GM12878 (cell line): ENCODE data around the gene C20orf173. TPM values are rescaled to one million over a fixed set of nuclear protein-coding genes. Genes with fewer than 3 reads are reported as not detected.

Experiments
- ATAC-seq: fragments of 200-7000 bp; cut with Tn5 transposase; 3 replicates; pipeline ENCODE4 v1.9.1; 2020; ENCODE audit warnings: mild to moderate bottlenecking, moderate library complexity
- BruUV-seq: library from RNA; stranded (reverse); fragments of 400-500 nt; replicated peaks from 2 replicates; lab custom pipeline; 2021; lab: Mats Ljungman, UMichigan
- CTCF ChIA-PET: fragments of 300-600 bp; sonication (Branson Sonifier 250); formaldehyde crosslinking; extraction: SDS; loops from one replicate; lab custom pipeline; 2021; ENCODE audit warnings: inconsistent platforms; lab: Yijun Ruan, JAX
- POLR2A ChIA-PET: fragments of 350-600 bp; formaldehyde crosslinking; extraction: SDS; loops from one replicate; lab custom pipeline; 2021; ENCODE audit warnings: inconsistent platforms; lab: Charles Lee
- RAD21 ChIA-PET: fragments of 300-600 bp; sonication (Branson Sonifier 250); formaldehyde crosslinking; loops from one replicate; lab custom pipeline; 2023; ENCODE audit warnings: antibody characterized with exemption; ENCODE audit not compliant: unreplicated experiment; lab: Charles Lee
- SMC1A ChIA-PET: fragments of 300-600 bp; sonication (Branson Sonifier 250); formaldehyde crosslinking; loops from one replicate; lab custom pipeline; 2023; ENCODE audit not compliant: unreplicated experiment, uncharacterized antibody; lab: Charles Lee
- DNase-seq: peaks from one replicate; pipeline ENCODE4 v3.0.0-alpha.2; 2011; ENCODE audit warnings: low read depth, low spot score
- FAIRE-seq: peaks from 3 replicates; lab custom pipeline; 2011; peaks lifted over from hg19 to GRCh38; lab: Jason Lieb, UNC
- H2AFZ ChIP-seq: 2 replicates; pipeline ENCODE4 v1.6.0; 2011; ENCODE audit warnings: low read depth, low read length, control low read depth; ENCODE audit not compliant: control insufficient read depth
- H3K27ac ChIP-seq: 2 replicates; pipeline ENCODE4 v1.5.1; 2011; ENCODE audit warnings: control low read depth; ENCODE audit not compliant: control insufficient read depth, insufficient read depth
- H3K27me3 ChIP-seq, 2 experiments: replicated peaks in 1 of 2; 2 replicates each; pipeline versions ENCODE4 v1.6.0 to v1.6.1; 2011; ENCODE audit warnings: low read length in 1 of 2; ENCODE audit not compliant: control insufficient read depth in 2 of 2, insufficient read depth in 2 of 2
- H3K36me3 ChIP-seq, 2 experiments: 2 replicates each; pipeline ENCODE4 v1.5.1; 2011; ENCODE audit warnings: low read length in 1 of 2; ENCODE audit not compliant: control insufficient read depth in 2 of 2, insufficient read depth in 2 of 2
- H3K4me1 ChIP-seq: 2 replicates; pipeline ENCODE4 v1.6.1; 2011; ENCODE audit warnings: mild to moderate bottlenecking, low read length, moderate library complexity, mixed read lengths; ENCODE audit not compliant: control insufficient read depth, insufficient read depth
- H3K4me2 ChIP-seq: 2 replicates; pipeline ENCODE4 v1.6.0; 2011; ENCODE audit warnings: control low read depth; ENCODE audit not compliant: control insufficient read depth, insufficient read depth
- H3K4me3 ChIP-seq: fragments of 200-600 bp; sonication (generic); 2 replicates; pipeline ENCODE4 v1.5.1; 2016
- H3K79me2 ChIP-seq: 2 replicates; pipeline ENCODE4 v1.6.0; 2011; ENCODE audit warnings: low read length; ENCODE audit not compliant: control insufficient read depth, insufficient read depth
- H3K9ac ChIP-seq: 2 replicates; pipeline ENCODE4 v1.8.0; 2011; ENCODE audit warnings: low read length, control low read depth, mixed read lengths; ENCODE audit not compliant: control insufficient read depth, insufficient read depth
- H3K9me3 ChIP-seq: replicated peaks from 3 replicates; pipeline ENCODE4 v1.5.1; 2011; ENCODE audit warnings: mild to moderate bottlenecking, low read length; ENCODE audit not compliant: control insufficient read depth, insufficient read depth
- H4K20me1 ChIP-seq: 2 replicates; pipeline ENCODE4 v1.6.0; 2011; ENCODE audit not compliant: control insufficient read depth, insufficient read depth
- BCL11A ChIP-seq: IDR thresholded peaks from 2 replicates; pipeline ENCODE4 v1.6.1; 2011; ENCODE audit warnings: low read depth, low read length
- RAD21 ChIP-seq: IDR thresholded peaks from 2 replicates; pipeline ENCODE4 v1.6.1; 2011; ENCODE audit warnings: mild to moderate bottlenecking, low read depth, low read length, moderate library complexity; ENCODE audit not compliant: insufficient read depth
- SIX5 ChIP-seq: IDR thresholded peaks from 2 replicates; pipeline ENCODE4 v1.6.1; 2011; ENCODE audit warnings: mild to moderate bottlenecking, low read depth, low read length, moderate library complexity; ENCODE audit not compliant: severe bottlenecking
- SMC3 ChIP-seq: IDR thresholded peaks from 2 replicates; pipeline ENCODE4 v1.6.1; 2011; ENCODE audit warnings: low read length, improper control_type of control experiment, borderline replicate concordance
- WGBS: methylation state at CpG from one replicate; pipeline ENCODE4 v1.1.6; 2016; ENCODE audit warnings: low lambda C conversion rate; ENCODE audit not compliant: insufficient replicate concordance, insufficient coverage; ENCODE audit errors: missing lambda C conversion rate; 5-methylcytosine and 5-hydroxymethylcytosine counted together
- in situ Hi-C: fragments of 300-500 bp; cut with MboI; formaldehyde crosslinking; loops from 9 replicates; pipeline ENCODE4 v1.14.3; 2018; ENCODE audit warnings: mixed read lengths
- intact Hi-C: fragments of 100-400 bp; cut with micrococcal nuclease; formaldehyde crosslinking; loops from one replicate; pipeline ENCODE4 v1.14.2; 2022; ENCODE audit not compliant: unreplicated experiment
- polyA plus RNA-seq, 11 experiments: library from polyadenylated mRNA; depleted of rRNA in 4 of 11; unstranded in 6 of 11; stranded (reverse) in 5 of 11; fragments of >200 nt; fragmentation: Nextera tagmentation in 4 of 11; fragmentation: Illumina TruSeq in 1 of 11; extraction: Ambion mirVana in 4 of 11; extraction: Trizol in 1 of 11; gene quantifications; 1 replicate in 1 of 11; 2 replicates in 10 of 11; pipeline versions ENCODE4 v1.2.1 to v1.2.3, GENCODE V29; 2011 to 2016; ENCODE audit warnings: inconsistent platforms in 2 of 11, missing spikeins in 2 of 11, low read depth in 1 of 11
- total RNA-seq, 4 experiments: library from RNA; depleted of rRNA in 3 of 4; stranded (reverse); fragments of >200 nt in 3 of 4; fragmentation: Illumina TruSeq in 1 of 4; extraction: Trizol in 1 of 4; gene quantifications; 2 replicates each; pipeline versions ENCODE4 v1.2.1 to v1.2.3, GENCODE V29; 2013 to 2021
- TF ChIP-seq, protein P1 (sequence below), 3 experiments: IDR thresholded peaks in 2 of 3; conservative IDR thresholded peaks in 1 of 3; 2 replicates each; pipeline ENCODE4 v1.5.1; 2011; ENCODE audit warnings: low read depth in 3 of 3, low read length in 3 of 3, mild to moderate bottlenecking in 3 of 3, control low read depth in 2 of 3, moderate library complexity in 2 of 3, inconsistent platforms in 1 of 3, mixed read lengths in 1 of 3; ENCODE audit not compliant: control insufficient read depth in 2 of 3, insufficient read depth in 1 of 3; ENCODE audit errors: extremely low read depth in 1 of 3

Gene C20orf173
- total and polyA plus RNA-seq, 10 of the 15 experiments (the other 5 are each of a cell fraction or from before 2014, with no cell fraction given): not detected

- Histone ChIP-seq H3K79me2 (no peaks in the 10 kb centered on the region), H4K20me1 (no peaks in the 10 kb centered on the region; the same call in 1 of the 2 replicates), H3K27ac (no peak overlapping the region), H3K9ac (no peak overlapping the region), H3K9me3 (no peaks in the 10 kb centered on the region), H3K4me1 (no peaks in the 10 kb centered on the region), H3K36me3 (no peaks in the 10 kb centered on the region), H2AFZ (no peak overlapping the region), H3K27me3 (no peaks in the 10 kb centered on the region), H3K4me2 (no peak overlapping the region), H3K4me3 (no peak overlapping the region)
- WGBS: 55% methylated on average over 6 of the region's 6 CpGs
- intact Hi-C loops: loop anchor here (5.0 kb wide), 1 partner anchor 61 kb away; no protein-coding TSS in a partner anchor
- no TSS peak for BruUV-seq
- TF ChIP-seq SIX5 (no peak), RAD21 (peak; percentile 57), BCL11A (no peak), SMC3 (peak; percentile 46)
- TF ChIP-seq, protein P1, sequence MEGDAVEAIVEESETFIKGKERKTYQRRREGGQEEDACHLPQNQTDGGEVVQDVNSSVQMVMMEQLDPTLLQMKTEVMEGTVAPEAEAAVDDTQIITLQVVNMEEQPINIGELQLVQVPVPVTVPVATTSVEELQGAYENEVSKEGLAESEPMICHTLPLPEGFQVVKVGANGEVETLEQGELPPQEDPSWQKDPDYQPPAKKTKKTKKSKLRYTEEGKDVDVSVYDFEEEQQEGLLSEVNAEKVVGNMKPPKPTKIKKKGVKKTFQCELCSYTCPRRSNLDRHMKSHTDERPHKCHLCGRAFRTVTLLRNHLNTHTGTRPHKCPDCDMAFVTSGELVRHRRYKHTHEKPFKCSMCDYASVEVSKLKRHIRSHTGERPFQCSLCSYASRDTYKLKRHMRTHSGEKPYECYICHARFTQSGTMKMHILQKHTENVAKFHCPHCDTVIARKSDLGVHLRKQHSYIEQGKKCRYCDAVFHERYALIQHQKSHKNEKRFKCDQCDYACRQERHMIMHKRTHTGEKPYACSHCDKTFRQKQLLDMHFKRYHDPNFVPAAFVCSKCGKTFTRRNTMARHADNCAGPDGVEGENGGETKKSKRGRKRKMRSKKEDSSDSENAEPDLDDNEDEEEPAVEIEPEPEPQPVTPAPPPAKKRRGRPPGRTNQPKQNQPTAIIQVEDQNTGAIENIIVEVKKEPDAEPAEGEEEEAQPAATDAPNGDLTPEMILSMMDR (IDR thresholded peaks at IDR 0.05 in 2 of 3, conservative IDR thresholded peaks at IDR 0.05 in 1 of 3; ENCODE audit: control insufficient read depth in 2 of 3, extremely low read depth in 1 of 3, insufficient read depth in 1 of 3, low read depth in 3 of 3, low read length in 3 of 3): peak; percentile 40 to 76 (median 68)
- peak; percentile 84 for ATAC-seq
- ChIA-PET CTCF (no interaction called here), SMC1A (no interaction called here), POLR2A (no interaction called here), RAD21 (no interaction called here)
- FAIRE-seq: peak; percentile 59
- no peak for DNase-seq
- in situ Hi-C loops: no loop called here
These were observed 6.1 kb downstream of the C20orf173 start for GRCh38 chr20:35523298-35523888.
